ENCODE measurements around the gene BABAM2. TPM values are rescaled to one million over a fixed set of nuclear protein-coding genes. Genes with fewer than 3 reads are reported as not detected.

BABAM2 gene
- total RNA-seq, 2 experiments from 2014 or later = 19.7 to 33.2 TPM

DNA sequence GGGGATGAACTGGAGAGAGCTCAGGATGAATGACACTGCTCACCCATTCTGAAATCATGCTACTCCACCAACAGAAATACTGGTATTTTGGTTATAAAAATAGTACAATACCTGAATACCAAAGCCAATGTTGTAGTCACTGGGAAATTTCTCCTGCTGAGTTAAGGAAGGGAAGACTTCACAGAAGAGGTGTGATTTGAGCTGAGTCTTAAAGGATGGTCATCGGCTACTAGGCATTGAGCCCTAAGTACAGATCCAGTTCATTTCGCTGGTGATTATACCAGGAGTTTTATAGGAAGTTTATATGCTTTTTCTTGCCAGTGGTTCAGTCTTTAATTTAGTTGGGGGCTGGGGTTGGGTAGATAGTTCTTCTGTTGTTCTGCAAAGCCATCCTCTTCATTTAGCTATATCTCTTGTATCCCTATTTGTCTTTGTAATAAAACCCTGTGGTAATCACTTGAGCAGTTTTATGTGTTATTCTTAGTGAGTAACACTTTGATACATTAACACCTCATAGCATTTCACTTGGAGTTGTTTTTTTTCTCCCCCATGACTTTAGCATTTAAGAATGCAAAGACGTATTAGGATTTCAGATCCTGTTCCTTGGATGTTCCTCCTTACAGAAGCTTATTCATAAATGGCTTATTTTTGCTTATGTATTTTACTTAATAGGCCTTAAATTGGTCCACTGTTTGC lies 262.2 kb downstream of the BABAM2 start:
- Histone ChIP-seq H3K4me1 (ENCODE audit: insufficient read depth, low read length, poor library complexity, severe bottlenecking) (no peaks in the 10 kb centered on the region), H3K36me3 (ENCODE audit: insufficient read depth, low read length) (no peaks in the 10 kb centered on the region), H3K4me2 (ENCODE audit: low read length) (no peak overlapping the region), H3K9me3 (ENCODE audit: low read length) (peaks cover 8% of the 10 kb centered on the region; the same call in 1 of the 2 replicates), H3K27ac (ENCODE audit: low read depth, low read length, poor library complexity, severe bottlenecking) (no peak overlapping the region), H2AFZ (ENCODE audit: low read length) (no peak overlapping the region), H3K4me3 (ENCODE audit: low read depth, low read length, poor library complexity, severe bottlenecking) (no peak overlapping the region), H3K9me2 (ENCODE audit: insufficient read depth, low read length) (no peaks in the 10 kb centered on the region), H3K79me2 (ENCODE audit: insufficient read depth, low read depth, low read length) (no peaks in the 10 kb centered on the region), H4K20me1 (ENCODE audit: insufficient read depth, low read length) (no peaks in the 10 kb centered on the region)
- POLR2A ChIA-PET = interaction anchor here (1.0 kb wide), 1 partner anchor 223 kb away, joined by 3 read pairs; no protein-coding TSS in a partner anchor
- intact Hi-C loops (cut with micrococcal nuclease; ENCODE audit: unreplicated experiment) = no loop called here
- TF ChIP-seq, protein P1, sequence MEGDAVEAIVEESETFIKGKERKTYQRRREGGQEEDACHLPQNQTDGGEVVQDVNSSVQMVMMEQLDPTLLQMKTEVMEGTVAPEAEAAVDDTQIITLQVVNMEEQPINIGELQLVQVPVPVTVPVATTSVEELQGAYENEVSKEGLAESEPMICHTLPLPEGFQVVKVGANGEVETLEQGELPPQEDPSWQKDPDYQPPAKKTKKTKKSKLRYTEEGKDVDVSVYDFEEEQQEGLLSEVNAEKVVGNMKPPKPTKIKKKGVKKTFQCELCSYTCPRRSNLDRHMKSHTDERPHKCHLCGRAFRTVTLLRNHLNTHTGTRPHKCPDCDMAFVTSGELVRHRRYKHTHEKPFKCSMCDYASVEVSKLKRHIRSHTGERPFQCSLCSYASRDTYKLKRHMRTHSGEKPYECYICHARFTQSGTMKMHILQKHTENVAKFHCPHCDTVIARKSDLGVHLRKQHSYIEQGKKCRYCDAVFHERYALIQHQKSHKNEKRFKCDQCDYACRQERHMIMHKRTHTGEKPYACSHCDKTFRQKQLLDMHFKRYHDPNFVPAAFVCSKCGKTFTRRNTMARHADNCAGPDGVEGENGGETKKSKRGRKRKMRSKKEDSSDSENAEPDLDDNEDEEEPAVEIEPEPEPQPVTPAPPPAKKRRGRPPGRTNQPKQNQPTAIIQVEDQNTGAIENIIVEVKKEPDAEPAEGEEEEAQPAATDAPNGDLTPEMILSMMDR (conservative IDR thresholded peaks at IDR 0.05; ENCODE audit: low read length) = no peak
- TF ChIP-seq EZH2phosphoT487 (IDR thresholded peaks at IDR 0.05; ENCODE audit: borderline replicate concordance, low read depth, low read length) = no peak
- CTCF ChIA-PET (ENCODE audit: unreplicated experiment) = no interaction called here
- BruUV-seq (replicated peaks) = no TSS peak
- no peak for DNase-seq (ENCODE audit: low spot score)

DNA sequence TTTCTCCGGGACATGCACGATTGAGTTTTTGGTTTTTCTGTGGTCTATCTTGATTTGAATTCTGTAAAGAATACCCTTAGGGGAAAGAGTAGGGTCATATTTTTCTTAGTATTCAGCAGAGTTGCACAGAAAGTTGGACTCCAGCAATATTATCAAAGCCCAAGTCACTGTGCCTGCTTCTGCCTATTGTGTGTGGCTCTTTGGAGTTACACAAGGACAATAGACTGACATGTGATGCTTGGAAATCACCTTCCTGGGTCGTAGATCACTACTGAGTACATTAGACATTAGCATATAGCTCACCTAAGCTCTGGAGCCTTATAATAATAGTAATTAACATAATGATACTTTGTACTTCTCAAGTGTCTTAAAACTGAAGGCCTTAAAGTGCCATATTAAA lies 263.3 kb downstream of the BABAM2 start:
- Histone ChIP-seq H3K79me2 (ENCODE audit: insufficient read depth, low read depth, low read length) (no peaks in the 10 kb centered on the region), H3K36me3 (ENCODE audit: insufficient read depth, low read length) (no peaks in the 10 kb centered on the region), H3K4me1 (ENCODE audit: insufficient read depth, low read length, poor library complexity, severe bottlenecking) (no peaks in the 10 kb centered on the region), H4K20me1 (ENCODE audit: insufficient read depth, low read length) (no peaks in the 10 kb centered on the region), H3K9me3 (ENCODE audit: low read length) (peaks cover 8% of the 10 kb centered on the region; the same call in 1 of the 2 replicates), H2AFZ (ENCODE audit: low read length) (no peak overlapping the region), H3K4me2 (ENCODE audit: low read length) (no peak overlapping the region), H3K9me2 (ENCODE audit: insufficient read depth, low read length) (no peaks in the 10 kb centered on the region), H3K4me3 (ENCODE audit: low read depth, low read length, poor library complexity, severe bottlenecking) (no peak overlapping the region), H3K27ac (ENCODE audit: low read depth, low read length, poor library complexity, severe bottlenecking) (no peak overlapping the region)
- BruUV-seq (replicated peaks) = no TSS peak
- CTCF ChIA-PET (ENCODE audit: unreplicated experiment) = no interaction called here
- DNase-seq (ENCODE audit: low spot score) = no peak
- intact Hi-C loops (cut with micrococcal nuclease; ENCODE audit: unreplicated experiment) = loop anchor here (2.0 kb wide), 1 partner anchor 299 kb away; no protein-coding TSS in a partner anchor
- POLR2A ChIA-PET = interaction anchor here (1.0 kb wide), 2 partner anchors 16 to 222 kb away, joined by 3 read pairs; no protein-coding TSS in a partner anchor
- TF ChIP-seq, protein P1 (conservative IDR thresholded peaks at IDR 0.05; ENCODE audit: low read length) = no peak
- TF ChIP-seq EZH2phosphoT487 (IDR thresholded peaks at IDR 0.05; ENCODE audit: borderline replicate concordance, low read depth, low read length) = no peak

DNA sequence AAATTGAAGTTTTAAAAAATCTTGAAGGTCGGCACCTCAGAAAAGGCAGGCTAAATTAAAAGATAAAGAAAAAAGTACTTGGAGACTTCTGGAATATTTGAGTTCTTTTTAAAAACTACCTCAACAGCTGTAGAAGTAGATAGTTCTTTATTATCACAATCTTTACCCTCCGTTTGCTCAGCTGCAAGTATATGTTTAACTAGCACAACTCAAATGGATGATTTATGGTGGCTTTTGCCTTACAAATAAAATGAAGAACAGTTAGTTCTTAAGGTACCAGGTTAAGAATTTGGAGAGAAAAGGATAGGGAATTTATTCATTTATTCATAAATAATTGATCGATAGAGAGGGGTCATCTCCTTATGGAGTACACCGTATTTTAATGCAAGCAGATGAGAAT lies 264.6 kb downstream of the BABAM2 start:
- Histone ChIP-seq H3K4me1 (ENCODE audit: insufficient read depth, low read length, poor library complexity, severe bottlenecking) (no peaks in the 10 kb centered on the region), H3K27ac (ENCODE audit: low read depth, low read length, poor library complexity, severe bottlenecking) (no peak overlapping the region), H3K9me3 (ENCODE audit: low read length) (peaks cover 8% of the 10 kb centered on the region; the same call in 1 of the 2 replicates), H3K36me3 (ENCODE audit: insufficient read depth, low read length) (no peaks in the 10 kb centered on the region), H3K4me3 (ENCODE audit: low read depth, low read length, poor library complexity, severe bottlenecking) (no peak overlapping the region), H3K4me2 (ENCODE audit: low read length) (no peak overlapping the region), H4K20me1 (ENCODE audit: insufficient read depth, low read length) (no peaks in the 10 kb centered on the region), H2AFZ (ENCODE audit: low read length) (no peak overlapping the region), H3K79me2 (ENCODE audit: insufficient read depth, low read depth, low read length) (no peaks in the 10 kb centered on the region), H3K9me2 (ENCODE audit: insufficient read depth, low read length) (no peaks in the 10 kb centered on the region)
- POLR2A ChIA-PET = no interaction called here
- CTCF ChIA-PET (ENCODE audit: unreplicated experiment) = no interaction called here
- DNase-seq (ENCODE audit: low spot score) = no peak
- BruUV-seq (replicated peaks) = no TSS peak
- intact Hi-C loops (cut with micrococcal nuclease; ENCODE audit: unreplicated experiment) = loop anchor here (2.0 kb wide), 1 partner anchor 298 kb away; no protein-coding TSS in a partner anchor
- no peak for TF ChIP-seq EZH2phosphoT487 (IDR thresholded peaks at IDR 0.05; ENCODE audit: borderline replicate concordance, low read depth, low read length)
- TF ChIP-seq, protein P1 (conservative IDR thresholded peaks at IDR 0.05; ENCODE audit: low read length) = no peak
